Prostate gland (tissue), 2 donors: ENCODE results near the gene ZC3H18.

Experiments
- CTCF ChIP-seq, 4 experiments: fragments of 200-600 bp in 2 of 4; fragments of 450-650 bp in 2 of 4; sonication (generic) in 2 of 4; IDR thresholded peaks; 1 replicate in 3 of 4; 2 replicates in 1 of 4; pipeline ENCODE4 v1.5.1; 2016 to 2019; ENCODE audit warnings: antibody characterized with exemption in 4 of 4, mild to moderate bottlenecking in 2 of 4, moderate library complexity in 2 of 4
- POLR2A ChIP-seq: fragments of 450-650 bp; IDR thresholded peaks from one replicate; pipeline ENCODE4 v1.6.1; 2016; ENCODE audit warnings: antibody characterized with exemption, mild to moderate bottlenecking

DNA sequence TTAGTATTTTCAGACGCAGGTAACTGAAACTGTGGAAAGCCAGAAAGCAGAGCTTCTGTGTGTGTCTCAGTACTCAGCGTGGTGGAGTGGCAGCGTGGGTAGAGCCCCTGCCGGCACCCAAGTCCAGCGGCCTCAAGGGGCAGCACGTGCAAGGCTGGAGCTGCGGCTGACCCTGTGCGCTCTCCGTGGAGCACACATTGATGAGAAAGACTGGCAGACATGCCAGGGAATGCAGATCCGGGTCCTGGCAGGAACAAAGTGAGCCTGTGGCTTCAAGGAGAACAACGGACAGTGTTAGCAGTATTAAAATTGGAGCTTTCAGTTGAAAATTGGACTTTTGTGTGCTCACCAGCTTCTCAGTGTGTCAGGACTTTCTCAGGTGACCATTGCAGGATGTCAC is 23.3 kb downstream of the ZC3H18 start:
- TF ChIP-seq CTCF (IDR thresholded peaks at IDR 0.05) (no peak), POLR2A (no peak)
